Posterior vena cava (tissue), 2 donors: ENCODE measurements around the gene ACAP1. TPM values are rescaled to one million over a fixed set of nuclear protein-coding genes. Genes with fewer than 3 reads are reported as not detected.
A peak's percentile ranks its signal among the peaks of the same experiment; 100 is the strongest.

Source experiments
- DNase-seq: peaks from one replicate; pipeline ENCODE4 v3.0.0-alpha.2; 2020; ENCODE audit warnings: low spot score
- intact Hi-C, 2 donors: fragments of 100-400 bp; cut with DNase I; formaldehyde crosslinking; loops; one replicate each; pipeline versions ENCODE4 v1.14.1 to v1.14.2; 2022 to 2023
- total RNA-seq, 2 donors: library from RNA; stranded (reverse); fragmentation: NEBNext Ultra II Directional; extraction: Animal tissue kit (Norgen Biotek cat#: 25700); gene quantifications; one replicate each; pipeline ENCODE4 v1.2.1, GENCODE V29; 2021
- donor health status: DM: yes; HTN: yes; CAD: no.
- donor health status: DM: yes; HTN: yes; CAD: no.

Gene ACAP1
- total RNA-seq, 2 donors from 2014 or later, result 11.9 to 15.2 TPM

DNA sequence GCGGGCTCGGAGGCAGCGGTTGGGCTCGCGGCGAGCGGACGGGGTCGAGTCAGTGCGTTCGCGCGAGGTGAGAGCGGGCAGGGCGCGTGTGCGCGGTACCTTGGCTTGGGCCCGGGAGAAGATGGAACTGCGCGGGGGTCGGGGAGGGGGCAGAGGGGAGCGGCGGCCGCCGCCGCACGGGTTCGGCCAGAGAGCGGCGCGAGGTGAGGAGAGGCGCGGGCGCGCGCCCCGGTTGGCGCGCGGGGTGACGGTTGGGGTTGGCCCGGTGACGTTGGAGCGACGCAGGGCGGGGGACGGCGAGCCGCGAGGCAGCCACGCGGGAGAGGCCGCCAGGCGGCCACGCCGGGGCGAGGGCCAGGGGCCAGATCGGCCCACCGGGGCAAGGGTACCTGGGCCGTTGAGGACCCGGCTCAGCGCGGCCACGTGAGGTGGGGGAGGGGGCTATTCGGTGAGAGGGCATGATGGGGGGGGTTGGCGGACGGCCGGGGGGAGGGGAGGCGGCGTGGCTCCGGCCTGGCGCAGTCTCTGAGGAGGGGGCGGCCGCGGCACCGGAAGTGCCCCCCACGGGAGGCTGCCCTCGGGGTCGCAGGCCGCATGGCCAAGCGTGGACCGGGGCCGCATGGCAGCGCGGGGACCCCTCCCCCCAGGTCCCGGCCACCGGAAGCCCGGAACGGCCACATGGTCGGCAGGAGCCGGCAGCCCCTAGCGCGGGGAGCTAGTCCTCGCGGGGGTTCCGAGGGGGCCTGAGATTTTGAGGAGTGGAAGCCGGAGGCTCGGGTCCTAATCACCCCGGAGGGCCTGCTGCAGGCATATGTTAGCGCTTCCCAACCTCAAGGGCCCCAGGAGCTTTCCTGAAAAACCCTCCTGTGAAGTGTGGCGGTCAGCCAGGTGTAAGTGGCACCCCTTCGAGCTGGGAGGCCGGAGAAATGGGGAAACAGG lies 28.4 kb upstream of the ACAP1 start:
- intact Hi-C loops, result no loop called here
- peak; percentile 92 for DNase-seq

DNA sequence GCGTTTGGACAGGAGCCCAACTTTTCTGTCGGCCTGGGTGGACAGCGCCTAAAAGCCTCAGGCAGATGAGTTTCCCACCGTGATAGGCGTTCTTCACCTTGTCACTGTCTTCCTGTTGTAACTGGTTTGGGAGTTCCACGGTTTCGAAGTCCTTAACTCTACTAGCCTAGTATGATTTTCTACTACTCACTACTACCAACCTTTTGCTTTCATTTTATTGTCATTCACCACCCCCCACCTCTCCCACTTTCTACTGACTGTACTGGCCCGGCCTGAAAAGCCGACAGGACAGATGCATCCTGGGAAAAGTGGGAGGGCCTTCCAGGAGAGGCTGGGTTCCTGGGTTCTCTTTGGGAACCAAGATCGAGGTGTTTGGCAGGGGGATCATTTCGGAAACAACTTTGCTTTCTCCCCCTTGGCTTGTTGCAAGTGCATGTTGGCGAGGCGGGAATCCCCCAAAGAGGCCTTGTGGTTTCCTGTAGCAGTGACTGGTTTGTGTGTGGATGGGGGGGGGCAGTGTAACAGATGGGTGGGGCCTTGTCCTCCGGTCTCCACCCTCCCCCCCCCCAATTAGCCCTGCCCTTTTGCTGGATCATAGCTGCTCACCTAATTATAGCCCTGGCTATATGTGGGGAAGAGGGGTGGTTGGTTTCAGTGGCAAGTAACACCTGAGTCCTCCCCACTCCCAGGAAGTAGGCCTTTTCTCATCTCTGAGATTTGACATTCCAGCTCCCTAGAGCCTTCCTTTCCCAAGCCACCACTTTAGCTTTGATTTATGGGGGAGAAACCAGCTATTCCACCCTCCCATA lies 27.5 kb upstream of the ACAP1 start:
- intact Hi-C loops, result no loop called here
- no peak for DNase-seq

DNA sequence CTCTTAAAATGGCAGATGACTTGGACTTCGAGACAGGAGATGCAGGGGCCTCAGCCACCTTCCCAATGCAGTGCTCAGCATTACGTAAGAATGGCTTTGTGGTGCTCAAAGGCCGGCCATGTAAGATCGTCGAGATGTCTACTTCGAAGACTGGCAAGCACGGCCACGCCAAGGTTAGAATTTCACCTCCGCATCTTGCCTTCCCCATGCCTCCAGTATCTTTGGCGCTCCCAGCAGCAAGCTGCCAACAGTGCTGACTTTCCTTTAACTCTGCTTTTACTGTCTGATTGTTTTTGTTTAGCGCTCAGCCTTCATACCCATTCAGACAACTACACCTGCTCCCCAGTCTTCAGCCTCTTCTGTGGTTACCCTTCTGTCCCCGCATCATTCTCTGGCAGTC lies 26.7 kb upstream of the ACAP1 start:
- intact Hi-C loops, result no loop called here
- no peak for DNase-seq

DNA sequence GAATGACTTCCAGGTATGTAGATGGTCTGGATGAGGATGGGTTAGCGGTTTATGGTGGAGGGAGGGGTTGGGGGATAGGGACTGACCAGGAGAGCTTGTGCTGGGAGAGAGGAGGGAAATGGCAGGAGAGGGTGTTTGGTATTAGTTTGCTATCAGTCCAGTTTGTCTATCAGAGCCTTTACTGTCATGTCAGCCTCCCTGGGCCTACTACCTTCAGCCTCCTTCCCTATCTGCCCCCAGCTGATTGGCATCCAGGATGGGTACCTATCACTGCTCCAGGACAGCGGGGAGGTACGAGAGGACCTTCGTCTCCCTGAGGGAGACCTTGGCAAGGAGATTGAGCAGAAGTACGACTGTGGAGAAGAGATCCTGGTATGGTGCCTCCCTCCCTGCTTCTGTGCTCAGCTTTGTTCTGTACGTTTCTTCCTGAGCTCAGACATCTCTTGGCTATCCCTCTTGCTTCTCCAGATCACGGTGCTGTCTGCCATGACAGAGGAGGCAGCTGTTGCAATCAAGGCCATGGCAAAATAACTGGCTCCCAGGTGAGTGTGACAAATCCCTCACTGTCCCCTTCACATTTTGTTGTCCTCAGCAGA lies 25.1 kb upstream of the ACAP1 start:
- DNase-seq, result no peak
- intact Hi-C loops, result no loop called here

DNA sequence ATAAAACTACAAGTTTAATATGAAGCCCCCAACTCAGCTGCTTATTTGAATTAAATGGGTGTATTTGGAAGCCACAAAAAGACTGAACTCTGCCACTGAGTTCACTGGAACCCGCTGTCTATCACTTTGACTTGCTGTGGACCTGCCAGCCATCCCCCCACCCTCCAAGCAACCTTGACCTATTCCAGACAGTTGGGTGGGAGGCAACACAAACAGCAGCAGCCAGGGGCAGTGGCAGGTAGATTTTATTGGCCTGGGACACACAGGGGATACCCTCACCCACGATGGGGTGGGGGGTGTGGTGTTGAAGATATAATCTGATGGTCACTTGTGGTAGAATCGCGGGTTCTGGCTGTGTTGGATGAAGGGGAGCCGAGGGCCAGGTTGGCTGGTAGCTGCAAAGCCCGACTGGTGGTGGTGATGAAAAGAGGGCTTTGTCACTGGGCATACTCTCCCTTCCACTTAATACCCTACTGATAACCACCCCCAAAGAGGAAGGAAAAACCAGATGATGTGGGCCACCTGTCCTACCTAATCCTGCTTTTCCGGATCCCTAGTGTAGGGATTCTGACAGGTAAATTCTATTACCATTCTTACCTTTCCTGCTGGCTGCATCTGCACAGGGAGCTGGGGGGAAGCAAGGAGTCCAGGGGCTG lies 23.8 kb upstream of the ACAP1 start:
- DNase-seq, result no peak
- intact Hi-C loops, result no loop called here

DNA sequence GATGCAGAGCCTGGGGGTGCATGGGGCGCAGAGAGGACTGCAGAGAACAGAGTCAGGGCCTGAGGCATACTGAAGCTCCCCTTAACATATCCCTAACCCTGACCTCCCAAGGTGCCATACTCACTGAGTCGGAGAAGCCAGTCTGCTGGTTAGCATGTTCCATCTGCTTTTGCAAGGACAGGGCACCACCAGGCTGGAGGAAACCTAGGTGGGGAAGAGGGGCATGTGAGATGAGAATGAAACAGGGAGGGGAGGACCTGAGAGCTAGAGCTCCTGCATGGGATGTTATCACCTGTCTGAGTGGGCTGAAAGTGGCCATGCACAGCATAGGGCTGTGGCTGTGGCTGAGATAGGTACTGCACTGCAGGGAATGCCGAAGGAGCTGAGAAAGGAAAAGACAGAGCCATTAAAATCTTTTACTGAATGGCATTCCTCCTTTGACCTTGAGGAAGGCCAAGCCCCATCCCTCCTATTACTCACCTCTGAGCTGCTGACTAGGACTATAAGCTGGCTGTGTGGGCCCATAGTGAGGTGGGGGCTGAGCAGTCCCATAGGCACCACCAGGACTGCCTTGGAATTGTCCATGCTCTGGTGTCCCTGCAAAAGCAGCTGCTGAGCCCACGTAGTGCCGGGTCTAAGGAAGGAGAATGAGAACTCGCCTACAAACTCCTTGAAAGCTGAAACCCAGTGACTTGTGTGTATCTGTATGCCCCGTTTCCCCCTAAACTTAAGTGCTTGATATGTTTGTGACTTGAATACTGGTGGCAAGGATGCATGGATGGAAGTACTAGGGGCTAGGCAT lies 23.0 kb upstream of the ACAP1 start:
- DNase-seq, result no peak
- intact Hi-C loops, result no loop called here

DNA sequence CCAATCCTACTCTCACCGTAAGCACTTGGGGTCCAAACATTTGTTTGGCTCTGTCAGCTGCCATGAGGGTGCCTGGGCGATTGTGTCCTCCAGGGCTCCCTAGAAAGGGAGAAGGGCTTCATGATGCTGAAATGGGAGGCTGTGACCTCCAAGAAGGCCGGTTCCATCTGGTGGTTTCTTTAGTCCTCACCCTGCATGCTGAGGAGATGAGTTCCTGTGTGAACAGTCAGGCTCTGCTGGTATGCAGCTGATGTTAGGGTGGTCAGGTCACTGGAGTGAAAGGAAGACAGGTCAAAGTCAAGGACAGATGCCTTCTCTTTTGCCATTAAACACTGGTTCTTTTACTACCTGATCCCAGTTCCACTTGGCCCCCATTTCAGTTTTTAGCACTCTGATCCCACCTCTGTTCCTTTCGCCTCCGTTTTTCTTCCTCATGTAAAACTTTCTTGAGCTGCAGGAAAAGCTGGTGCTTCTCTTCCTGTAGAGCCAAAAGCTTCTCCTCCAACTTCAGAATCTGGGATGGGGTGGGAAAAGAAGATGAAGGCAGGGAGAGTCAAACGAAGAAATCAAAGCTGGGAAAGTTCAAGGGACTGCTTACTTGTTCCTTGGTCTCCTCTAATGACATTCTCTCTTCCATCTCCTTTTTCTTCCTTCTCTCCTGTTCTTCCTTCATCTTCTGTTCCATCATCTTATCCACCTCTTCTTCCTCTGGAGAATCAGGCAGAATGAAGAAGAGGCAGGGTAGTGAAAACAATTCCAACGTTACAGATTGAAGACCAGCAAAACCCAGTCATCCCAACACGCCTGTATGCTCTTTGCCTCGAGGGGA lies 22.2 kb upstream of the ACAP1 start:
- intact Hi-C loops, result no loop called here

DNA sequence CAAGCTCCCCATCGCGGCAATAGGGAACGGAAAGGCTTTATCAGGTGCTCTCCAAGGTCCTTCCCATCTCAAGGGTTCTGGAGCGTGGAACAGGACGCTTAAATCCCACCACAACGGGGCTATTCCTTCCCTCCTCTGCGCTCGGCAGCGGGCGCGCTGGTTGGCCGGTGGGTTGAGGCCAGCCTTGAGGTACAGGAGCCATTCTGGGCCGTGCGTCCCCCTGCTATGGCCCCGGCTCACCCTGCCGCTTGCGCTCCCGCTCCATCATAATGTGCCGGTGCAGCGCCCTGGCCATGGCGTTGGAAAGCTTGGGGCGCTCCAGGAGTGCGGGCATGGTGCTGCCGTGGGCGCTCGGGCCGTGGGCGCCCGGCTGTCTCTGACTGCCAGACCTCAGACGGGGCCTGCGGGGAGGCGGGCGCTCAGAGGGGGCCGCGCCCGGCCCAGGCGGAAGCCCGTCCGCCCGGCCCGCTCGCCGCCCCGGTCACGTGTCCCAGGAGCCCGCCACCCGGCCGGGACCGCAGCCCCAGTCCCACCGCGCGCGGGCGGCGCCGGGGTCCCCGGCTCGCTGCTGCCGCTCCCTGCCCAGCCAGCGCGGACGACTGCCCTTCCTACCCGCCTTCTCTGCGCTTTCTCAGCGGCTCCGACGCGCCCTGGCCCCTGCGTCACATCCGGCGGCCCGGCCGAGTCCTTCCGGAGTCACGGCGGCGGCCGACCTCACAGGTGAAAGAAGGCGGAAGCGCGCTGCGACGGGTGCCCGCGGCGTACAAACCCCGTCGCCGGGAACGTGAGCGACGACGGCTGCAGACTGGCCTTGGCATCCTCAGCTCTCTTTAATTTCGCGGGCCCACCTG lies 21.4 kb upstream of the ACAP1 start, which contains the start of gene GPS2:
TSS of gene GPS2 (minus strand) at position 642 of the 851 bp plus-strand sequence. CDS start at position 334, 308 bp downstream.
- intact Hi-C loops, result no loop called here
- peak; percentile 98 for DNase-seq

More for the DNA sequence above, 22.2 kb upstream of the ACAP1 start:
- no peak for DNase-seq

DNA sequence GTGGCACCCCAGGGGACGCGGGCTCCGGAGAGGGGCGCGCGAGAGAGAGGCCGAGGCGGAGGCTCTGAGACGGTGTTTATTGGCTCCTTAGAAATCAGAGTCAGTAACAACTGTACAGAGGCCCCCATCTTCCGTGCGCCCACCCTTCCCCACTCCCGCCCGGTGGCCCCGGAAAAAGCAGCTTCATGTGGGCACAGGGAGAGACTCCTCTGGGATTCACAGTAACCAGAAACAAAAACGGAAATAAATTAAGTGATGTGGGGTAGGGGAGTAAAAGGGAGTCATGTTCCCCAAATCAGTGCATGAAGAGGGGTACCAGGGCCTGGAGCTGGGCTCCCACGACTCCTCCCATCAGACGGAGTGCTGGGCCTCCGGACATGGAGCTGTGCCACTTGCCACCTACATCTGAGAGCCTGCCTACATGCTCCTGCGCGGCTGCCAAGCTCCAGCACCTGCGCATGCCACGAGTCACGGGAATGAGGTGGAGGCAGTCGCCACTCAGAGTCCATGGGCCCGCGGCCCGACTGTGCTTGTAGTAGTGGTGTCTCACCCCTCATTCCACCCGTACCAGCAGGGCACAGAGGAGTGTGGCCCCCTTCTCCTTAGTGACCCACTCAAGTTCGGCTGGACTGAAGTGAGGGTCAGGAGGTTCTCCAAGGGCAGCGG lies 20.6 kb upstream of the ACAP1 start:
- intact Hi-C loops, result no loop called here
- no peak for DNase-seq

DNA sequence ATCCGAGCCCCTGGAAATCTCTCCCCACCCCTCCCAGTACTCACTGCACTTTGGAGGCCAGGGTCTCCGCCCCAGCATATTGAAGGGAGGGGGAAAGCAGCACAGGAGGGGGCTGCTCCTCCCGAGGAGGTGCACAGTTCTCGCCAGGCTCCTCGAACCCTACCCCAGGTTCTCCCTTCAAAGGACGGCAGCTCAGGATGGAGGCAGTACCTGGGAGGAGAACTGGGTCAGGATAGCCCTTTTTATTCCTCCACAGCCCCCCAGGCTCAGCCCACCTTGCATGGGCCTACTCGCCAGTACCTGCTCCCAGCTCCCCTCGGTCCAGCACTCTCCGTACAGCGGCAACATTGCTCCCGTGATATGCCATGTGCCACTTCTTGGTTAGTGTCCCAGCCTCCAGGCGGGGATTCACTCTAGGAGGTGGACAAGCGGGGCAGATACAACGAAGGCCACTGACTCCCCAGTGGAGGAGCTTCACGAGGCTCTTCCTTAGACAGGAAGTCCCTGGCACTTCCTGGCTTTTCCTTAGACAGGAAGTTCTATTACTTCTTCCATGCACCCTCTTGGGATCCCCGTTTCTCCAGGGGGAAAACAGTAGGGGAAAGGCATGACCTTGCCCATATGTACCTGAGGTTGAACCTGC lies 19.0 kb upstream of the ACAP1 start:
- intact Hi-C loops, result no loop called here
- DNase-seq, result no peak

DNA sequence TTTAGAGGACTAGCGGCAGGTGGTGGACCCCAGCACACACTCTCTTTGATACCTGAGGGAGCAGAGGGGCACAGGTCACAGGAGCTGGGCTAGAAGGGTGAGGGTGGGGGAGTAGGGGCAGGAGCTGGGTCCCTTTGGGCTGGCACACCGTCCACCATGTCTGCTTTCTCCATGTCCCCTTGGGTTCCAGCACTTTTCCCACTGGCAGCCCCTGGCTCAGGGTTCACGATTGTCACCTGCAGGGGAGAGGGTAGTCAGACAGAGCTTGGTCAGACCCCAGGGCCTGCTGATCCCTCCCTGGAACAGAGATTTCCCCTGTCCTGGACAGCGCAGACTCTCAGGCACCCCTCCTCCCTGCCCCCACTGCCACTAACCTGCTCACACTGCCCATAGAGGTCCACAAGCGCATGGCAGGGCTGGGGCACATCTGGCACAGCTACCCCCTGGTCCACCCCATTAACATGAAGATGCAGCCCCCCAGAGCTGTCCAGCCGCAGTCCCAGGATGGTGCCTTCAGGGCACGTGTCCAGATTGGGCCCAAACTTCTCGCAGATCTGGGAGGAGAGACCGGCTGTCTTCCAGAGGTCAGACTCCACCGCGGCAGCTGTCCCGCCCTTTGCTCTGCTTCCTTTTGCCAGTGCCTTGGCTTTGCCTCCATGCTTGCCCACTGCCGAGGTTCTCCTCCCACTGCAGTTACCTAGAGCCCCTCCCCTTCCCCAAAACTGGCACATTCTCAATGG lies 18.0 kb upstream of the ACAP1 start:
- intact Hi-C loops, result no loop called here
- no peak for DNase-seq

DNA sequence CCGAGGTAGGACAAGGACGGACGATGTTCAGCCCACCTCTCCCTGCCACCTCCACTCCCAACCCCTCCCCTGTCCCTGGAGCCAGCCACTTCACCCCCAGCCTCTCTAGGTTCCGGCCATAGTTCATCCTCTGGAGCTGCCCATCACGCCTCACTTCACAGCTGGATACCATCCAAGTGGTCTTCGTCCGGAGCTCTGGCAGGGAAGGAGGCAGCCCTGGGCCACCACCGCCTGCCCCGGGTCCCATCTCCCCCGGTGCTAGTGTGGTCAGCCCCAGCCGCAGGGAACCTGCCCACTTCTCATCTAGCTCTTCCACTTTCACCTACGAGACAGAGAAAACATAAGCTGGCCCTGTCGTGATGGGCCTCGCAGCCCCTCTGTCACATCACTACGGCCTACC lies 14.9 kb upstream of the ACAP1 start:
- DNase-seq, result no peak
- intact Hi-C loops, result no loop called here

DNA sequence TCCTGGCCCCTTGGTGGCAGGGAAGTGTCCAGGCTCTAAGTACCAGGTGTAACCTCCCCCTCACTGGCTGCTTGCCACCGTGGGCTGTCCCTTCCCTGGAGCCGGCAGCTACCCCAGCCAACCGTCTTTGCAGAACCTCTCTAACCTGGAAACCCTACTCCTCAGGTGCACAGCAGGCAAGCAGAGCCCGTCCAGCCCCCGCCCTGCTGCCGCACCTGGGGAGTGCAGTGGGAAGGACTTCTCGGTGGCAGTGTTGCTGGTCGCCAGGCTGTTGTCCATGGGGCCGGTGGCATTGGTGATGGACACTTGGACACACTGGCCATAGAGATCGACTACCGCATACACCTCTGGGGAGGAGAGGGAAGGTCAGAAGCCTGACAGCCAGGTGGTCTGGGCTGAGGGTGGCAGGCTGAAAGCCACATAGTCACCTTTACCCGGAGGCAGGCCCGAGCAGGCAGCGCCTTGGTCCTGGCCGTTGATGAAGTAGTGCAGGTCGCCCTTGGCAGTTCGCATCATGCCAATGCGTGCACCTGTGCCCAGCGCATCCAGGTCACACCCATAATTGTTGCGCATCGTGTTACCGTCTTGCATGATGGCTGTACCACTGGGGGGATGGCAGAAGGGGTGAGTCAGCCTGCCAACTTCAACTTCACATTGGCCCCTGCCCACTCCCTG lies 13.7 kb upstream of the ACAP1 start:
- DNase-seq, result no peak

DNA sequence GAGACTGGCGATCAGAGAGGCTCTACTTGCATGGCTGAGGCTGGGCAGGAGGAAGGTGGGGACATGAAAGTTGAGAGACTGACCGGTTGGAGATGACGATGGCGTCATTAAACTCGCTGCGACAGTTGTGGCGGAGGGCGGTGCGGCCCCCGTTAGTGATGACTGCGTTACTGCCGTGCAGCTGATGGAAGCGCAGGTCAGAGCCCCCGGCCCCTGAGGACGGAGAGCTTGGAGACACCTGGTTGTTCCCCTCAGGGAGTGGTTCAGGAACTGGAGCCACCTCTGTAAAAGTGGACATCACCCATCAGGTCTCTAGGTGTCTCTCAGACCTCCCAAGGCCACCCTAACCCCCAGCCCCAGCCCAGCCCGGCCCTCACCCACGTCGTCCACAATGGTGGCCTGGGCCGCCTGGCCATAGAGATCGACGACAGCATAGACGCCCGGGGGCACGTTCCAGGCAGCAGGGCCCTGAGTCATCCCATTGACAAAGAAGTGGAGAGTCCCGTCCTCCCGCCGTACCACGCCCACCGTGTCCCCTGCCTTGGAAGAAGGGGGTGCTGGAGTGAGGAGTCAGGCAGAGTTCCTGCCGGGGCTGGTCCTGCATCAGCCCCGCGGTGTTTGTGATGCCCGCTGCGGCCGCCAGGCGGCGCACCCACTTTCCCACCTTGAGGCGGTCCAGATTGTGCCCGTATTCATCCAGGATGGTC lies 12.4 kb upstream of the ACAP1 start:
- DNase-seq, result no peak
- intact Hi-C loops, result no loop called here

More for the DNA sequence above, 13.7 kb upstream of the ACAP1 start:
- intact Hi-C loops, result loop anchor here in 1 of 2 donors (1.0 kb wide), 1 partner anchor 186 kb away; no protein-coding TSS in a partner anchor
